CD4-positive, alpha-beta T cell treated with Interleukin-15 for 1 hour (primary cell): ENCODE results near the gene MKS1.
A peak's percentile ranks its signal among the peaks of the same experiment; 100 is the strongest.

Experiments used
- DNase-seq: peaks from one replicate; pipeline ENCODE4 v3.0.0-alpha.2; 2020

Gene MKS1

DNA sequence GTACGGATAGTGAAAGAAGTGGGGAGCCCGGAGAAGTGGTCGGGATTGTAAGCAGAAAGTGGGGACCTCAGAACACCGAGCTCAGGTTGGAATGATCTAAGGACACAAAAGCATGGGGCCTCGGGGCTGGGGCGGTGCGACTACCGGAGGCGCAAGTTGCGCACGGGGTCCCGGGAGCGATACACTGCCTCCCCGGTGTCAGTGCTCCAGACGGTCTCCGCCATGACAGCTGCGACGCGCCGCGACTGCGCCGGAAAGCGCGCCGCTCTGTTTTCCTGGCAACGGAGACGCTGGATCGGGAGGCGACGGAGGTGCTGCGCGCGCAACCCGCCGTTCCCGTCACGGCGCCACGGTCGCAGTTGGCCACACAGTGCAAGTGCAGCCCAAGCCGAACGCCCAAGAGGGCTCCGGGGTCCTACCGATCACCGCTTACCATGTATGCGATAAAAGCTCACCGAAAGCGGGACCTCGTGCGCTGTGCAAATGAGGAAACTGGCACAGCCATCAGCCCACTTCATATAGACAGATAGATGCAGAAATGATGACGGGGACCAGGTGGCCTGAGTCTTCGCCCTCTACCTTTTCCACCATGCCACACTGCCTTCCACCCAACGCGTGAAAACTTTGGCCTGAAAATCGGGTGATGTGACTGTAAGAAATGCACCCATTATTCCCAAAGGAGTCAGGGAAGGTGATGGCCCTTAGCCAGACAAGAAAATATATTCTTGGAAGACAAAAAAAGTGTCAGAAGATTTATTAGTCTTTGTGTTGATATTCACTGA lies at the start of gene MKS1:
TSS of gene MKS1 (minus strand) at position 249 of the 782 bp plus-strand sequence. CDS start at position 224, 25 bp downstream.
- peak; percentile 95 for DNase-seq

DNA sequence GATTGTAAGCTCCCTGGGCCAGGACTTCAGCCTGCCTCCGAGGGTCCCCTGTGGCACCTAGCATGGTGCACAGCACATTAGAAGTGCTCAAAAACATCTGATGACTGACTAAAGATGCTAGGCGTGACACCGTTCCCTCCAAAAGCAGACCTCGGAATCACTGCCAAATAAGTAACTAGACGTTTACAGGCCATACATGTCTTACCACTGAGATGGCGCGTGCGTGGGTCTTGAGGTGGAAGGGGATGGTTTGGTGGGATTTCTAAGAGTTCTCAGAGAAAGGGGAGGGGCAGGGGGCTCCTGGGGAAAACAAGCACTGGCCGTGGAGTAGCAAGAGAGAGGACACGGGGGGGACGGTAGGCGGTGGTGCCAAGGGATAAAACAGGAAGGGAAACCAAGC lies 49.3 kb upstream of the MKS1 start:
- no peak for DNase-seq

DNA sequence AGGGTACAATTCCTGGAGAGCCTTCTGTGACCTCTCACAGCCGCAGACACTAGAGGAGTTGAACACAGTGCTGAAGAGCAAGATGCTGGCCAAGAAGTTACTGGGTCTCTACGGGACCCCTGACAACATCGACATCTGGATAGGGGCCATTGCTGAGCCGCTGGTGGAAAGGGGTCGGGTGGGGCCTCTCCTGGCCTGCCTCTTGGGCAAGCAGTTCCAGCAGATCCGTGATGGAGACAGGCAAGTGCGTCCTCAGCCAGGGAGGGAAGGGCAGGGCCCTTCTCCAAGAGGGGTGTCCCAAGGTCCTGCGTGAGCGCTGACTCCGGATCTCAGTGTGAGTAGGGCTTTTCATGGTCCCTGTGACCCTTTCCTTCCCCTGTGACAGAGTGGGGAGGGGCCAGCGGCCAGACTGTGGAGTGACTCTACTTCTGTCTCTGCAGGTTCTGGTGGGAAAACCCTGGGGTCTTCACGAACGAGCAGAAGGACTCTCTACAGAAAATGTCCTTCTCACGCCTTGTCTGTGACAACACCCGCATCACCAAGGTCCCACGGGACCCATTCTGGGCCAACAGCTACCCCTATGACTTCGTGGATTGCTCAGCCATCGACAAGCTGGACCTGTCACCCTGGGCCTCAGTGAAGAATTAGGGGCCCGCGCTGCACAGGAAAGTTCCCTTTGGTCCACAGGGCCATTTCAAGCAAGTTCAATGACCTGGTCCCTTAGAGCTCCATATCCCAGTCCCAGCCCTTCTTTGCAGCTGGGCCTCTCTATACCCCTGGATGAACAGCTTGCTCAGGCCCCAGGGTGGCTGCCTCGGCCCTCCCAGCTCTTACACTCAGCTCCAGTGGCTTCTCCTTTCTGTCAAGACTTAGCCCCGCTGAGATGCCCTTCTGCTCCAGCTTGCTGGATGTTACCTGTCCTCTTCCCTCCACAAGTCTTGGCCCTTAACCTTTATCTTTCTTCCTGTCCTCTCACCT lies 48.6 kb upstream of the MKS1 start:
- no peak for DNase-seq

DNA sequence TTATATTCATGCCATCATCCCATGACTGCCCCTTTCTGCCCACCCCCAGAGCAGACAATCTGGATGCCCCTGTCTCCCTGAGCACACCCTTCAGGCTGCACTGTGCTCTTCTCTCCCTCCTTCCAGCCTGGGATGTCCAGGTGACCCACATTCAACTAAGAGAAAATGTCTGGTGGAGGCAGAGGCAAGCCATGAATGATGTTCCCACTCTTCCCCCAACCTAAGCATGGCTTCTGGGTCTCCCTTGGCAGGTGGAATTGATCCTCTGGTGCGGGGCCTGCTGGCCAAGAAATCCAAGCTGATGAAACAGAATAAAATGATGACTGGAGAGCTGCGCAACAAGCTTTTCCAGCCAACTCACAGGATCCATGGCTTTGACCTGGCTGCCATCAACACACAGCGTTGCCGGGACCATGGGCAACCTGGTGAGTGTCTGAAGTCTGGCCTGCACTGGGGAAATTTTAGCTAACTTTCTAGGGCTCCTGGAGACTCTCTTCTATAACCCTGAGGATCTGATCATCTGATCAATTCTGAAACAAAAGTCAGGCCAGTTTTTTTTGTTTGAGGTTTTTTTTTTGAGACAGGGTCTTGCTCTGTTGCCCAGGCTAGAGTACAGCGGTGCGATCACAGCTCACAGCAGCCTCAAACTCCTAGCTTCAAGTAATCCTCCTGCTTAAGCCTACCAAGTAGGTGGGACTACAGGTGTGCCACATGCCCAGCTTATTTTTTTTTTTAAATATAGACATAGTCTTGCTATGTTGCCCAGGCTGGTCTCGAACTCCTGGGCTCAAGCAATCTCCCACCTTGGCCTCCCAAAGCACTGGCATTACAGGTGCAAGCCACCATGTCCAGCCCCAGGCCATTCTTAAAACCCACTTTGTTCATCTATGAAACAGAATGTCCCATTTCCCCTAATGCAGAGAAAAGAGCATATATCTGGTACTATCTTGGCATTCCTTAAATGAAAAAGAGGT lies 47.1 kb upstream of the MKS1 start:
- DNase-seq, result no peak

DNA sequence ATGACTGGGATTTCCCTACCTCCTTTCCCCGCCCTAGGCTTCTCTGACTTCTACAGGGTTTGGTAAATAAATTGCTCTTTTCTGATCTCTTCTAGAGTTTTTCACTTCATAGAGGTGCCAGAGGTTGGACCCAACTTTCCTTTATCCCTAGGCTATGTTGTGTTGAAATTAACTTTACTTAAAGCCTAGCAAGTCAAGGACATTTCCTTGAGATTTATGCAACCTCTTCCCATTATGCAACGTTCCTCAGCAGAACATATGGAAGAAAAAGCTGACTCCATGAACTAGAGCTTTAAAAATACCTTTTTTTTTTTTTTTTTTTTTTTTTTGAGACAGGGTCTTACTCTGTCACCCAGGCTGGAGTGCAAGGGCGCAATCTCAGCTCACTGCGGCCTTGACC lies 46.2 kb upstream of the MKS1 start:
- DNase-seq, result no peak

DNA sequence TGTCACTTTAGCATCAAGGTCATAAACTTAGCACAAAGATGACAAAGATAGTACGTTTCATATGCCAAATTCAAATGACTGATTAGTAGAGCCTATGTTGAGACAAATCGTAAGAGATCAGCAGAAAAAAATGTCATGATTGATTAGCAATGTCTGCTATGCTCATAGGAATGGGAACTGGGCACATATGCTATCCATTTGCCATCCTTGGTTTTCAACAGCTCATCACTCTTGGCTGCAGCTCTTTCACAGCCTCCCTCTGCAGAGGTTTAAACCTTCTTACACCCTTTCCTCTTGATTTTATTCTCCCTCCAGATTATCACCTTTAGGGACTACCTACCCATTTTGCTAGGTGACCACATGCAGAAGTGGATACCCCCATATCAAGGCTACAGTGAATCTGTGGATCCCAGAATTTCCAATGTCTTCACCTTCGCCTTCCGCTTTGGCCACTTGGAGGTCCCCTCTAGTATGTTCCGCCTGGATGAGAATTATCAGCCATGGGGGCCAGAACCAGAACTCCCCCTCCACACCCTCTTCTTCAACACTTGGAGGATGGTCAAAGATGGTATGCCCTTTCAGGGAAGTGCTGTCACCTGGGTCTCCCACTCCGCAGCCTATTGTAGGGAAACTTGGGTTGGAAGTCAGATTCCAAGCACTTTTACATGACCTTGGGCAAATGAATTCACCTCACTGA lies 45.5 kb upstream of the MKS1 start:
- no peak for DNase-seq

DNA sequence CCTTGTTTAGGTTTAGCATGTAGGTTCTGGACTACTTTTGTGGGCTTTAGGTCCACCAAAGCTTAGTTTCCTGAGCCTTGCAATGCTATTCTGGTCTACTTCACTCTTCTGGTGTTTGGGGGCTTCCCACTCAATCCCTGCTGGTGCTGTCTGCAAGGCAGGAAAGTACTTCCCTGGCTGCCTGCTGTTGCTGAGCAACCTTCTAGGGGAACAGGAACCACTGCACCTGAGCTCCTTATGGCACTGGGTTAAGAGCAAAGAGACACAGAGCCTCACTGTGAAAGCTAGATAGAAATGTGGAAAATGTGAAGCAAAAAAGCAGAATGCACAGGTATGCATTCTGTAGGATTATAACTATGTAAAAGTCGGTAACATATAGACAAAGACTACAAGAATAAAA lies 44.7 kb upstream of the MKS1 start:
- no peak for DNase-seq

DNA sequence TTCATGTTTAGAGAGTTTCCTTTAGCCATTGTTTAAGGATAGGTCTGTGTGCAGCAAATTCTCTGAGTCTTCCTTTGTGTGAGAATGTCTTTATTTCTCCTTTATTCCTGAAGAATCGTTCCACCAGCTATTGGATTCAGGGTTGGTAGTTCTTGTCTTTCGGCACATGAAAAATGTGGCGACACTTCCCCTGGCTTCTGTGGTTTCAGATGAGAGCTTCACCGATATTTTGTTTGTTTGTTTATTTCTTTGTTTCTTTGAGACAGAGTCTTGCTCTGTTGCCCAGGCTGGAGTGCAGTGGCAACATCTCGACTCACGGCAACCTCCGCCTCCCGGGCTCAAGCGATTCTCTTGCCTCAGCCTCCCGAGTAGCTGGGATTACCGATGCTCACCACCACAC lies 43.1 kb upstream of the MKS1 start:
- DNase-seq, result no peak

DNA sequence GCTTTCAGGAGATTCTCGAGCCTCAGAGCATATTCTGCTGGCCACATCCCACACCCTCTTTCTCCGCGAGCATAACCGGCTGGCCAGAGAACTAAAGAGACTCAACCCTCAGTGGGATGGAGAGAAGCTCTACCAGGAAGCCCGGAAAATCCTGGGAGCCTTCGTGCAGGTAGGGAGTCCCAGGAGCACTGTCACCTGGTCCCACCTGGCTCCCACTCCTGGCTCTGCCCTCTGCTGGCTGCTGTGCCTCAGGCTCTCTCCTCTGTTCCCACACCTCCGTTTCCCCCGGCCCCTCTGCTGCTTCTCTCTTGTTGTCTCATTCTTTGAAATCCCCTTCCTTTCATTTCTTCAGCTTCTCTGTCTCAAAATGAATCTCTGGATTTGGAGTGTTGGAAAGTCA lies 35.7 kb upstream of the MKS1 start:
- DNase-seq, result no peak

DNA sequence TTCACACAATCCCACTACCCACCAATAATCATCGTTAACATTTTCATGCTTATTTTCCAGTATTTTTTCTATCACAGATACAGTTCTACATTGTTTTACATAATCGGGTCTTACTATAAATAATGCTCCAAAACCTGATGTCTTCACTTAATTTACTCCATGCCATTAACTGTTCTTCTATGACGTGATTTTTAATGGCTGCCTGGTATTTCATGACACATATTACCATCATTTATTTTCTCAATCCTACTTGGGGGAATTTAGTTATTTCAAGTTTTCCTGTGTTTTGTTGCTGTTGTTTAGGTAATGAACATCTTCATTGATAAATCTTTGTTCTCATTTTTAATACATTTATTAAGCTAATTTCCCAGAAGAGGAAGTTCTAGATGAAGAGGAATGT lies 34.0 kb upstream of the MKS1 start:
- no peak for DNase-seq

DNA sequence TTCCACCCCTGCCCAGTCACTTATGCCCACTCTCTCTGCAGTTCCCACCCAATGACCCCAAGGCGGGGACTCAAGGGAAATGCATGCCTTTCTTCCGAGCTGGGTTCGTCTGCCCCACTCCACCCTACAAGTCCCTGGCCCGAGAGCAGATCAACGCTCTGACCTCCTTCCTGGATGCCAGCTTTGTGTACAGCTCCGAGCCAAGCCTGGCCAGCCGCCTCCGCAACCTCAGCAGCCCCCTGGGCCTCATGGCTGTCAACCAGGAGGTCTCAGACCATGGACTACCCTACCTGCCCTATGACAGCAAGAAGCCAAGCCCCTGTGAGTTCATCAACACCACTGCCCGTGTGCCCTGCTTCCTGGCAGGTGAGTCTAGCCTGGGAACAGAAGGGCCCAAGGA lies 33.1 kb upstream of the MKS1 start:
- no peak for DNase-seq

DNA sequence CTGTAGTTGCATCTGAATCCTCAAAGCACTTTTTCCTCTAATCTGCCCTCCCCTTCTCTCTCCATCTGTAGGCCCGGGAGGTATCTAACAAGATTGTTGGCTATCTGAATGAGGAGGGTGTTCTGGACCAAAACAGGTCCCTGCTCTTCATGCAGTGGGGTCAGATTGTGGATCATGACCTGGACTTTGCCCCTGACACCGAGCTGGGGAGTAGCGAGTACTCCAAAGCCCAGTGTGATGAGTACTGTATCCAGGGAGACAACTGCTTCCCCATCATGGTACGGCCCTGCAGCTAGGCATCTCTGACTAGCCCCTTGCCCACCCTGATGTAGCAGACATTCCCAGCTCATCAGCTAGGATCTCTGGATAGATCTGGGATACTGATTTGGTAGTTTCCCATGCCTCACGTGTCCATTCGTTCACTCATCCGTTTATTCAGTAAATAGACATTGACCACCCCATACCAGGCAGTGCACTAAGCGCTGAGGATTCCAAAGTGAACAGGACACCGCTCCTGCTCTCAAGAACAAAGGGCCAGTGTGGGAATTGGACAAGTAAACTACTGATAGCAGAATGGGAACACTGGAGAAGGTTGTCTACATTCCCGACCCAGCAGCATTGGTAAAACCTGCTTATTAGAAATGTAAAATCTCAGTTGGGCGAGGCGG lies 31.4 kb upstream of the MKS1 start:
- DNase-seq, result no peak

DNA sequence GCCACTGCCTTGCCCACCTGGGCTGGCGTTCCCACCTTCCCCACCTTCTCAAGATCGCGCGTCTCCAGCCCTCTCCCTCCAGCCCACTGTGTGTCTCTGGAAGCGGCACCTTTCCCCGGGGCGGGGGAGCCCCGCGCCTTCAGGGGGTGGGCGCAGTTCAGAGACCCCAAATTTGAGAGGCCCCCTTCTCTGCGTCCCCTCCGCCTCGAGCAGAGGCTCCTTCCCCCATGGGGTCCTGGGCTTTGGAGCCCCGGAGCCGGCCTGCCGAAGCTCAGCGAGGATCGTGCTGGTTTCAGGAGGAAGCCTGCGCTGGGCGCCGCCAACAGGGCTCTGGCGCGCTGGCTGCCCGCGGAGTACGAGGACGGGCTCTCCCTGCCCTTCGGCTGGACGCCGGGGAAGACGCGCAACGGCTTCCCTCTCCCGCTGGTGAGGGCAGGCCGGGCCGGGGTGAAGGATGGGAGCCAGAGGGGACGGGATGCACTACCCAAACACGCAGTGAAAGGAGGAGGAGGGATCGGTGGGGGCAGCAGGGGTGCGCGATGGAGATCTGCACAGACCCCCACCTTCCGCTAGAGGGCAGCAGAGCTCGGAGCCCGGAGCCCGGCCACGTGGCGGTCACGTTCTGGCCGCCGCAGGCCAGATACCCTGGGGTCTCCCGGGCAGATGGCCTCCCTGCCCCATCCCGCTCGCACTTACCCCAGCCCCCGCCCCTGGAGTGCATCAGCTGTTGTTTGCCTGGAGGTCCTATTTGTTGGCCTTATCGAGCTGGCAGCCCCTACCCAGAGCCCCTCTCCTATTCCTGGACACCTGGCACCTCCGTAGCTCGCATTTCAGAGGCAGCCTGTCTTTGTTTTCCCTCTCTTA lies 30.4 kb upstream of the MKS1 start:
- DNase-seq, result peak; percentile 69

DNA sequence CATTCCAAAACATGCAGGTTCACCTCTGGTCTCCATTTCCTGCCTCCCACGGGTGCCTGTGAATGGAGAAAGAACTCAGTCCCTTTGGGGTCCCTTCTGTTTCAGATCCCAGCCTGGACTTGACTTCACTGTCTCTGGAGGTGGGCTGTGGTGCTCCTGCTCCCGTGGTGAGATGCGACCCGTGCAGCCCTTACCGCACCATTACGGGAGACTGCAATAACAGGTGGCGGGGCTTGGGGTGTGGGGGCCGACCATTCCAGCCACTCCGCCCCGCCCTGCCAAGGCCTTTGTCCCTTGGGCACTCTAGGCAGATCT lies 29.9 kb upstream of the MKS1 start:
- DNase-seq, result no peak

DNA sequence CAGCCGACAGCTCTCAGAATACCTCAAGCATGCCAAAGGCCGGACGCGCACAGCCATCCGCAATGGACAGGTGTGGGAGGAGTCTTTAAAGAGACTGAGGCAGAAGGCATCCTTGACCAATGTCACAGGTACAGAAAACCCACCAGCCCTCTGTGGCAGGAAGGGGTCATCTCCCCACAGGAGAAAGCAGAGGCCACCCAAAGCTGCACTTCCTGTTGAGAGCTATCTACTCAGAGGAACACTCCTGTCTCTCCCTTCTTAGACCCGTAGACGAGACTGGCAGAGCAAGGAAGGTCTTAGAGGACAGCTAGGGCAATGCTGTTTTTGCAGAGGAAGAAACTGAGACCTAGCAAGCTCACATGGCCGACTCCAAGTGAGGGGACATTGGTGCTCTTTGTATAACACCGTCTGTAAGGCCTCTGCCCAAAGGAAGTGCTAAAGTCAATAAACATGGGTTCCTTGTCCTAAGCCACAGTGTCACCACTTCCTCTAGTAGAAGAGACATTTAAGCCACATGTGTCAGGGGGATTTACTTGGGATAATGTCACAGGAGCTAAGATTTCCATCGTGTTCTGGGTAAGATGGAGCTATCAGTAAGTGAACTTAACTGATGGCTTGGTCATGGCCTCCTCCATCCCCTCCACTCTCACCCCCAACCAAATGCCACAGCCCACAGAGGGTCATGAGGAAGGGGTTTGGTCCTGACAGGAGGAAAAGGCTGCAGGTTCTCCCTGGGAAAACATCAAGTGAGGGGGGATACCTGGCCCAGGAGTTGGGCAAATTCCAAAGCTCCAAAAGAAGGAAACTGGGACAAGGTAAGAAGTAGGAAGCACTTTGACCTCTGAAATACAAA lies 28.7 kb upstream of the MKS1 start:
- DNase-seq, result no peak

DNA sequence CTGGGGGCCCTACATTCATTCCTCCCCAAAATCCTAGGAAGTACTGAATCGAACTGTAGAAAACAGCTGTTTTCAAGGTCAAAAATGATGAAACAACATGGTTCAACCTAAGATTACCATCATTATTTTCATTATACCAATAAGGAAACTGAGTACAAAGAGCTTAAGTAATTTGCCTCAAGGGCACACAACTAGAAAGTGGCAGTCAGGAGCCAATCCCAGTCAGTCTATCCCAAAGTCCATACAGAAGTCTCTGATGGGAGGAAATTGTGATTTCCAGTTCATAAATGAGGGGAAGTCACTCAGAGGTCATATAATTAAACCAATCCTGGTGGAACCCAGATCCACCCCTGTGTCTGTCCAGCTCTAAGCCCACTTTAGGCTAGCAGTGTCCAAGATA lies 27.7 kb upstream of the MKS1 start:
- DNase-seq, result no peak

DNA sequence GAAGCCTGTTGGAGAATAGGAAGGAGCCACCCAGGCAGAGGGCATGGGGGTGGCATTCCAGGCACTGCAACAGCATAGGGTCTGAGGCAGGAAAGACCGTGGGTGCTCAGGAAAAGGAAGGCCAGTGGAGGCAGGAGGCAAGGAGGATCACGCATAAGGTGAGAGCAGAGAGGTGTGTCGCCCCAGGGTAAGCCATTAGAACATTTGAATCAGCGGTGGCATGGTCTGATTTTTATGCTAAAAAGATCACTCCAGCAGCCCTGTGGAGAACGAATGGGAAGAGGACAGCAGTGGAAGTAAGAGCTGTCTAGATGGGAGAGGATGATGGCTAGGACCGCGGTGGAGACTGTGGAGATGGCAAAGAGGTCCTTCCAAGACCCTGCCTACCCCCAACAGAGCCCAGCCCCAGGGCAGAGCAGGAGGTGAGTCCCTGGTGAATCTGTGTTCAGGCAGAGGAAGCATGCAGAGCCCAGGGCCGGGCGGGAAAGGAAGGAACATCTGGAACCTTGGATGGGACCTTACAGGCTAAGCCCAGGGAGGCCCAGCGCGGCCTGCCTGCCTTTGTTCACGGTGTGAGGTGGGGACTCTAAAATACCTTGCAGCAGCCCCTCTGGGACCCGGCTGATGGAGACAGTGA lies 27.2 kb upstream of the MKS1 start:
- DNase-seq, result no peak

DNA sequence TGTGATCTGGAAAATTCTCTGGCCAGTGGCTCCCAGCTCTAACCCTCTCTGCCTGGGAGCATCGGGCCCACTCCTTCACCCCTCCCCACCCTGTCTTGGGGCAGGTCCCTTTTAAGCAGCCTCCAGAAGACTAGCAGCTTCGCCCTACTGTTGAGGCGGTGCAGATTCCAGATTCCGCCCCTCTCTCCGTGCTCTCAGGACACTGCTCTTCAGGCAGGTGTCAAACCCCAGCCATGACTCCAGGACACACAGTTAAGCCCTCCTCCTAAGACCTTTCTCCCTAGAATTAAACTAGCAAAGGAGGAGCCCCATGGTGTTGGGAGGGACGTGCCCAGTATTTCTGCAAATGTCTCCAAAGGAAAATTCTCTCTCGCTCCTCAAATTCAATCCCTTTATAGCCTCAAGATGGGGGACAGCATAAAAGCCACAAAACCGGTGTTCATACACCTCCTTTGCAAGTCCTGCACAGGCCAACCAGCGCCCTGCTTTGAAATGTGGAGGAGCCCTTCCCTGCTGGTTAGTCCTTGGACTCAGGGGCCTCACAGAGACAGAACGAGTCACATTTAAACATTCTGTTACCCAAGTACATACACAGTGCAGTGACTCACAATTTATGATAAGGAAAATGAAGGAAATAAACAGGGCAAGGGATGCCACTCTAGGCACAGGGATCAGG lies 26.5 kb upstream of the MKS1 start:
- no peak for DNase-seq

DNA sequence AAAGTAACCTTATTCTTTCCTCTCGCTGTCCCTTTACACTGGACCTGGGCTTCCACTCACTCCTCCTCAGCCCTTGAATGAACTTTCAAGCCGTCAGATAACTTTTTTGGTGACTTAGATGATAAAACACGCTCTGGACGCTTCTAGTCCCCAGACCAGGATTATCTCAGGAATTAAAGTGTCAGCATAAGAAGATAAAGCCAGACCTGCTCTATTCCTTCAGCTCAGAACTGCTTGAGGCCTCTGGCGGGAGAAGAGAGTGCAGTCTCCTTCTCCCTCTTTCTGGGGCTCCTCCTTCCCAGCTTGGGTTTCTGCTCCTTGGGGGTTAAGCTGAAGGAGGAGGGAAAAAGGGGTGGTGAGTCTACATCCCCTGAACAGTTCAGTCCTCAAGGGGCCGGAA lies 25.9 kb upstream of the MKS1 start:
- DNase-seq, result no peak
